ENCODE results near the gene LINC01488.

LINC01488 gene

GRCh38 chr11:69436041-69436982, 45.2 kb upstream of the LINC01488 start:
- no peak for DNase-seq (ENCODE audit: low read depth)
- H3K4me3 ChIP-seq (ENCODE audit: control insufficient read depth, low read depth, low read length), result no peak overlapping the region
- TF ChIP-seq CTCF (IDR thresholded peaks at IDR 0.05; ENCODE audit: control insufficient read depth, insufficient read depth, low read depth, low read length, missing control alignments), result no peak

GRCh38 chr11:69437001-69437875, 44.2 kb upstream of the LINC01488 start:
- no peak for DNase-seq (ENCODE audit: low read depth)
- no peak overlapping the region for H3K4me3 ChIP-seq (ENCODE audit: control insufficient read depth, low read depth, low read length)
- TF ChIP-seq CTCF (IDR thresholded peaks at IDR 0.05; ENCODE audit: control insufficient read depth, insufficient read depth, low read depth, low read length, missing control alignments), result no peak

DNA sequence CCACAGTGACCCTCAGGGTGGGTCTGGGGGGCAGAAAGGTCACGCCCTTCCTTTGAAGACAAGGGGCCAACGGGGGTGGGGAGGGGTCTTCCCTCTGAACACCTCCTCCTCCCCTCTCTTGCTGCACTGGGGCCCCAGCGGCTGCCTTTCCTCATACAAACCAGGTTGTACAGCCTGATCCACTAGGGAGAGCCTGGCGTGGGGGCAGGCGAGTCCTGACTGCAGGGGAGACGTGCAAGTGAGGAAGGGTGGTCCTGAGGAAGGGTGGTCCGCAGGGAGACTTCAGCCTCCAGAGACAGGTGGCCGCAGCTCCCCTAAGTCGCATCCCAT, 43.6 kb upstream of the LINC01488 start:
- no peak for TF ChIP-seq CTCF (IDR thresholded peaks at IDR 0.05; ENCODE audit: control insufficient read depth, insufficient read depth, low read depth, low read length, missing control alignments)
- no peak for DNase-seq (ENCODE audit: low read depth)
- H3K4me3 ChIP-seq (ENCODE audit: control insufficient read depth, low read depth, low read length), result no peak overlapping the region

DNA sequence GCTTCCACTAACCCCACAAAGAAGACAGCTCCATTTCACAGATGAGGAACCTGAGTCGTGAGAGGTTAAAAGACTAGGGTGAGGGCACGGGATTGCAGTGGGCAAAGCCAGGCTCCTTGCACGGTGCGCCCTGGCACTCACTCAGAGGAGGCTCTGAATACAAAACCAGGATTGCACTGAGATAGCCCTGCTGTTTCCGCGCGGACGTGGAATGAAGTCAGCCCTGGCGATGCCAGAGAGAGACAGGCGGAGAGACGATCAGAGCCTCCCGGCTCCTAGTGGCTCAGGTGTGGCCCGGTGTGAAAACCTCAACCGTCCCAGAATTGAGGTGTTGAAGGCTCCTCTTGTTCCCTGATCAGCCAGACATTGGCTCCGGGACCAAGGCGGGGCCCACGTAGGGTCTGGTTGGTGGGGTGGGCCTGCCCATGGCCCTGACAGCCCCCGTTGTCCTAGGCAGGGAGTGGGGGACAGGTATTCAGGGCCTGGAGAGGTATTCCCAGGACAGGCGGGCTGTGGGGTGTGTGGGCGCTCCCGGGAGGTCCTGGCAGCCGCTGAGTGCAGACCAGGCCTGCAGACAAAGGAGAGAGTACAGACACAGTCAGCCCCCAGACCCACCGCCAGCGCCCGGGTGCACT, 43.1 kb upstream of the LINC01488 start:
- no peak for TF ChIP-seq CTCF (IDR thresholded peaks at IDR 0.05; ENCODE audit: control insufficient read depth, insufficient read depth, low read depth, low read length, missing control alignments)
- DNase-seq (ENCODE audit: low read depth), result no peak
- H3K4me3 ChIP-seq (ENCODE audit: control insufficient read depth, low read depth, low read length), result no peak overlapping the region

DNA sequence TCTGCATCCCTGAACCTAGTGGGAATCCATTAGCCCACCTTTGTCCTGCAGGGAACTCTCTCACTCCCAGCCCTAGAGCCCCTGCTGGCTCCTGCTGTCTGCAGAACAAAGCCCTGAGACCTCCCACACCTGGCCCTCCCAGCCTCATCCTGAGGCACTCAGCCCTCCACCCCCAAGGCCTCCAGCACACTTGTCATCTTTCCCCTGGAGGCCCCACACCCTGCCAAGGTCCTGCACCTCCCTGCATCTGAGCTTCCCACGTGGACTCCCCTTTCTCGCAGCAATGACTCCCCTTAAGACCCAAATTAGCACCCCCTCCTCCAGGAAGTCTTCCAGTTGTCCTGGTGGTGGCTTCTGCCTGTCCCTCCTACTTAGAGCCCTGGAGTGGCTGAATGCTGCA, 42.3 kb upstream of the LINC01488 start:
- H3K4me3 ChIP-seq (ENCODE audit: control insufficient read depth, low read depth, low read length), result no peak overlapping the region
- DNase-seq (ENCODE audit: low read depth), result no peak
- no peak for TF ChIP-seq CTCF (IDR thresholded peaks at IDR 0.05; ENCODE audit: control insufficient read depth, insufficient read depth, low read depth, low read length, missing control alignments)

- TF ChIP-seq CTCF (IDR thresholded peaks at IDR 0.05; ENCODE audit: control insufficient read depth, insufficient read depth, low read depth, low read length, missing control alignments), result no peak
- H3K4me3 ChIP-seq (ENCODE audit: control insufficient read depth, low read depth, low read length), result no peak overlapping the region
- DNase-seq (ENCODE audit: low read depth), result no peak
Observed at GRCh38 chr11:69439651-69440464, 41.6 kb upstream of the LINC01488 start.

Data from AG09309 (cell line).